ENCODE data around the gene ACTL7B.

Gene ACTL7B

DNA sequence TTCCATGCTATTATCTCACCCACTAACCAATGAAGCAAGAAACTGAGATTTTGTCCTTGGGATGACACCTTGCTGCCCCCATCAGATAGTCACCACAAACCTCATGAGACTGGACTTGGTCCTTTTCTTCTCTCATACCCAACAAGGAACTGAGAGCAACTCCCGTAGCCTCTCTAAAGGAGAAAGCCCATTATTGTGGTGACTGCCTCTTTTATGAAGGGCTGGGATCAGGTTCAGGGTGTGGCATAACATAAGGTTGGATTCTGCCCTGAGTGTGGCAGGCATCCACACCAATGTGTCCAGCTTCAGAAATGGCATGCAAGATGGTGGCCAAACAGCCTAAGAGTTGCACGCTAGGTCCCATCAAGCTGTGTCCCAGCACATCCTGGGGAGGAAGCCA is 5.0 kb upstream of the ACTL7B start:
- no peak for DNase-seq
- Histone ChIP-seq H3K4me3 (no peak overlapping the region), H3K27me3 (no peaks in the 10 kb centered on the region), H3K36me3 (no peaks in the 10 kb centered on the region), H3K4me1 (no peaks in the 10 kb centered on the region), H3K27ac (no peak overlapping the region), H3K9me3 (no peaks in the 10 kb centered on the region)
- TF ChIP-seq, protein P1, sequence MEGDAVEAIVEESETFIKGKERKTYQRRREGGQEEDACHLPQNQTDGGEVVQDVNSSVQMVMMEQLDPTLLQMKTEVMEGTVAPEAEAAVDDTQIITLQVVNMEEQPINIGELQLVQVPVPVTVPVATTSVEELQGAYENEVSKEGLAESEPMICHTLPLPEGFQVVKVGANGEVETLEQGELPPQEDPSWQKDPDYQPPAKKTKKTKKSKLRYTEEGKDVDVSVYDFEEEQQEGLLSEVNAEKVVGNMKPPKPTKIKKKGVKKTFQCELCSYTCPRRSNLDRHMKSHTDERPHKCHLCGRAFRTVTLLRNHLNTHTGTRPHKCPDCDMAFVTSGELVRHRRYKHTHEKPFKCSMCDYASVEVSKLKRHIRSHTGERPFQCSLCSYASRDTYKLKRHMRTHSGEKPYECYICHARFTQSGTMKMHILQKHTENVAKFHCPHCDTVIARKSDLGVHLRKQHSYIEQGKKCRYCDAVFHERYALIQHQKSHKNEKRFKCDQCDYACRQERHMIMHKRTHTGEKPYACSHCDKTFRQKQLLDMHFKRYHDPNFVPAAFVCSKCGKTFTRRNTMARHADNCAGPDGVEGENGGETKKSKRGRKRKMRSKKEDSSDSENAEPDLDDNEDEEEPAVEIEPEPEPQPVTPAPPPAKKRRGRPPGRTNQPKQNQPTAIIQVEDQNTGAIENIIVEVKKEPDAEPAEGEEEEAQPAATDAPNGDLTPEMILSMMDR (IDR thresholded peaks at IDR 0.05), result no peak
- intact Hi-C loops (cut with DNase I; ENCODE audit: low total_unique reads), result no loop called here

DNA sequence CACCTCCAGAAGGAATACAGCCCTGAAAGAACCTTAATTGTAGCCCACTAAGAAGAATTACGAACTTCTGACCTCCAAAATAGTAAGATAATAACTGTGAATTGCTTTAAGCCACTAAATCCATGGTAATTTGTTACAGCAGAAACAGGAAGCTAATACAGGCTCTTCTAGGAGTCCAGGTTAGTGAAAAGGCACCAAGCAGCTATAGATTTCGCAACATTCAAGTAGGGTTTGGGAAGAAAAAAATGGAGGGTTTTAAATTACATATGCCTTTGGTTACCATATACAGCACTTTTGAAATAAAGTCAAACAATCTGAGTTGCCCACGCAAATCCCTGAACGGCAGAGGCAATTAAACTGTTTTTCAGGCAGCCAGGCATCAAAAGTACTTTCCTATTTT is 4.6 kb upstream of the ACTL7B start:
- TF ChIP-seq, protein P1 (IDR thresholded peaks at IDR 0.05), result no peak
- H3K27ac ChIP-seq, result no peak overlapping the region
- H3K4me1 ChIP-seq, result no peaks in the 10 kb centered on the region
- no peak for DNase-seq
- no peaks in the 10 kb centered on the region for H3K27me3 ChIP-seq
- H3K36me3 ChIP-seq, result no peaks in the 10 kb centered on the region
- H3K4me3 ChIP-seq, result no peak overlapping the region
- no peaks in the 10 kb centered on the region for H3K9me3 ChIP-seq
- intact Hi-C loops (cut with DNase I; ENCODE audit: low total_unique reads), result no loop called here

DNA sequence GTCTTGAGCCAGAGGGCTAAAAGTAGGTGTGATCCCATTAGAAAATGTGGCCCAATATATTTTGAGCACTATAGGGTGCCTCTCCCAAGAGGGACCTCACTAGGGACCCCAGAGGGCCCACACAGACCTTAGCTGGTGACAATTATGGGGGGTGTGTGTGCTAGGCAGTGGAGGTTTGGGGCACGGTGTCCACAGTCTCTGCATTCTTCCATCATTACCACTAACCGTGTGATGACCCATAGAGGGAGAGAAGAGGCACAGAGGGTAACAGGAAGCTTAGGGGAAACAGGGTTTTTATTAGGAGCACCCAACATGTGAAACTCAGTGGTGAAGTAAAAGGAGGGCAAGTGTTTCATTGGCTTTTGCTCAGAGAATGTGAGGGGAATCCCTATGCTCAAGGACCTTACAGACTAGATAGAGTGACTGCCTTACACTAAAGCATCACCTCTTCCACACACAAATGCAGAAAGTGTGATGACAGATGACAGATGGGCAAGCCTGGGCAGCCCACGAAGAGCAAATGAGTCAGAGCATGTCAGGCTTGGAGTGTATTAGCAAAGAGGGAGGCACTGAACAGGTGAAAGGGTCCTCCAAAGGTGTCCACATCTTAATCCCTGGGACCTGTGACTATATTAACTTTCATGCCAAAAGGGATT is 3.8 kb upstream of the ACTL7B start:
- no peak overlapping the region for H3K4me3 ChIP-seq
- H3K9me3 ChIP-seq, result no peaks in the 10 kb centered on the region
- no peak overlapping the region for H3K27ac ChIP-seq
- H3K4me1 ChIP-seq, result no peaks in the 10 kb centered on the region
- no peaks in the 10 kb centered on the region for H3K36me3 ChIP-seq
- TF ChIP-seq, protein P1 (IDR thresholded peaks at IDR 0.05), result no peak
- H3K27me3 ChIP-seq, result no peaks in the 10 kb centered on the region
- no peak for DNase-seq
- intact Hi-C loops (cut with DNase I; ENCODE audit: low total_unique reads), result no loop called here

DNA sequence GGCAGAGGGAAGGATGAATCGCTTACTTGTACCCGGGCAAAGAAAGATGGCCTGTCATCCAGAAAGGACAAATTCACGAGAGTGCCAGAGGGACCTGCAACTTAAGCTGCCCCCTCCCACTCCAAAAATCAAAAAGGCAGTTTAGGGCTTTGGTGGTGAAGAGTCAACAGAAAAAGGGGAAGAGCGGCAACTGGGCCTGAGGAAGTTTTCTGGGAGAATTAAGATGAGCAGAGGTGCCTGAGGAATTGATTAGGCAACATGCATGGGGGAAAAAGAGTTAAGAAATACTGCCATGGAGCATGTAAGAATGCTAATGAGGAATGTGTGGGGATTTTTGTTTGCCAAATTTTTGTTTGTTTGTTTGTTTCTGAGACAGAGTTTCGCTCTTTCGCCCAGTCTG is 1.8 kb upstream of the ACTL7B start:
- no peak for DNase-seq
- intact Hi-C loops (cut with DNase I; ENCODE audit: low total_unique reads), result no loop called here
- H3K27me3 ChIP-seq, result no peaks in the 10 kb centered on the region
- H3K4me3 ChIP-seq, result no peak overlapping the region
- no peaks in the 10 kb centered on the region for H3K9me3 ChIP-seq
- no peaks in the 10 kb centered on the region for H3K36me3 ChIP-seq
- H3K4me1 ChIP-seq, result no peaks in the 10 kb centered on the region
- TF ChIP-seq, protein P1 (IDR thresholded peaks at IDR 0.05), result no peak
- H3K27ac ChIP-seq, result no peak overlapping the region

DNA sequence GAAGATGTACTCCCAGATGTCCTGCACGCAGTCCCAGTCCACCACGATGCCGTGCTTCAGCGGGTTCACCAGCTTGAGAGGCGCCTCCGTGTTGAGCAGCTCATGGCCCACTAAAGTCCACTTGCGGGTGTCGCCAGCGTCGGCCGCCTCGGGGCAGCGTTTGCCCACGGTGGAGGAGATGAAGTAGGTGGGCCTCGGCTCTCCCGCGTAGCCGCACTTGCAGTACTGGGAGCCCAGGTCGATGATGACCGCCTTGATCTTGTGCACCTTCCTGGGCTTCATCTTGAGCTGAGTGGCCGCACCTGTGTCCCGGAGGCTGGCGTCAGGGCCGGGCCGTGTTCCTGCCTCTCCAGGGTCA is 278 bp downstream of the ACTL7B start:
- intact Hi-C loops (cut with DNase I; ENCODE audit: low total_unique reads), result no loop called here
- Histone ChIP-seq H3K27me3 (no peaks in the 10 kb centered on the region), H3K4me1 (no peaks in the 10 kb centered on the region), H3K9me3 (no peaks in the 10 kb centered on the region), H3K27ac (no peak overlapping the region), H3K4me3 (no peak overlapping the region), H3K36me3 (no peaks in the 10 kb centered on the region)
- DNase-seq, result no peak
- TF ChIP-seq, protein P1 (IDR thresholded peaks at IDR 0.05), result no peak

Measured in tibial artery (tissue), 4 donors.